Activated CD8-positive, alpha-beta memory T cell treated with anti-CD3 and anti-CD28 coated beads, Interleukin-2, amount 10 ng/mL, durations not matched to agents 7 days and 5 days (primary cell): ENCODE results near the gene DNAAF1. TPM values are rescaled to one million over a fixed set of nuclear protein-coding genes. Genes with fewer than 3 reads are reported as not detected.

Source experiments
- ATAC-seq: fragments of 150-1000 bp; cut with Tn5 transposase; one replicate; pipeline ENCODE4 v1.10.0; 2021; ENCODE audit warnings: moderate library complexity
- CTCF ChIA-PET: fragments of 350-600 bp; sonication (Branson Sonifier 250); formaldehyde crosslinking; loops from one replicate; lab custom pipeline; 2021; ENCODE audit warnings: antibody characterized with exemption; lab: Charles Lee
- DNase-seq: peaks from one replicate; pipeline ENCODE4 v3.0.0-alpha.2; 2020
- H3K27ac Mint-ChIP-seq: one replicate; pipeline ENCODE4 v1.8.0; 2021; ENCODE audit warnings: mild to moderate bottlenecking, mixed read lengths
- H3K27me3 Mint-ChIP-seq: one replicate; pipeline ENCODE4 v1.8.0; 2021; ENCODE audit warnings: mixed read lengths
- H3K36me3 Mint-ChIP-seq: one replicate; pipeline ENCODE4 v1.8.0; 2021; ENCODE audit warnings: mild to moderate bottlenecking, mixed read lengths
- H3K4me1 Mint-ChIP-seq: one replicate; pipeline ENCODE4 v1.8.0; 2021; ENCODE audit warnings: mixed read lengths
- H3K4me3 Mint-ChIP-seq: one replicate; pipeline ENCODE4 v1.8.0; 2021; ENCODE audit warnings: mild to moderate bottlenecking, moderate library complexity, mixed read lengths
- H3K9me3 Mint-ChIP-seq: one replicate; pipeline ENCODE4 v1.8.0; 2022; ENCODE audit warnings: low read depth, mixed read lengths
- total RNA-seq, 2 experiments: library from RNA; stranded (reverse); gene quantifications; one replicate each; pipeline ENCODE4 v1.2.3, GENCODE V29; 2021

Gene DNAAF1
- total RNA-seq, 2 experiments from 2014 or later: not detected

GRCh38 chr16:84183572-84183875 is 38.4 kb downstream of the DNAAF1 start:
- H3K27ac Mint-ChIP-seq: no peak overlapping the region
- H3K27me3 Mint-ChIP-seq: no peaks in the 10 kb centered on the region
- H3K4me3 Mint-ChIP-seq: no peak overlapping the region
- no peak for DNase-seq
- CTCF ChIA-PET: interaction anchor here (1.2 to 7.6 kb wide), 3 partner anchors 13 to 227 kb away, joined by 3 to 143 read pairs (median 4); no protein-coding TSS in a partner anchor
- H3K36me3 Mint-ChIP-seq: peaks cover 16% of the 10 kb centered on the region
- H3K4me1 Mint-ChIP-seq: peaks cover 13% of the 10 kb centered on the region
- H3K9me3 Mint-ChIP-seq: no peaks in the 10 kb centered on the region
- no peak for ATAC-seq

GRCh38 chr16:84183911-84184591 is 38.9 kb downstream of the DNAAF1 start:
- no peak overlapping the region for H3K4me3 Mint-ChIP-seq

GRCh38 chr16:84184775-84185174 is 39.7 kb downstream of the DNAAF1 start:
- Mint-ChIP-seq H3K36me3 (peaks cover 16% of the 10 kb centered on the region), H3K27me3 (no peaks in the 10 kb centered on the region), H3K4me3 (peak overlapping the region; percentile 95), H3K4me1 (peaks cover 13% of the 10 kb centered on the region), H3K9me3 (no peaks in the 10 kb centered on the region), H3K27ac (no peak overlapping the region)
- CTCF ChIA-PET: interaction anchor here (1.2 to 7.6 kb wide), 3 partner anchors 10 to 99 kb away, joined by 3 to 143 read pairs (median 3); no protein-coding TSS in a partner anchor
- DNase-seq: no peak
- no peak for ATAC-seq

More at GRCh38 chr16:84183911-84184591, 38.9 kb downstream of the DNAAF1 start:
- DNase-seq (no peak), ATAC-seq (no peak)
- peaks cover 13% of the 10 kb centered on the region for H3K4me1 Mint-ChIP-seq
- H3K27ac Mint-ChIP-seq: no peak overlapping the region
- CTCF ChIA-PET: interaction anchor here (1.2 to 7.6 kb wide), 3 partner anchors 9 to 98 kb away, joined by 3 to 143 read pairs (median 3); no protein-coding TSS in a partner anchor
- H3K36me3 Mint-ChIP-seq: peaks cover 16% of the 10 kb centered on the region
- H3K9me3 Mint-ChIP-seq: no peaks in the 10 kb centered on the region
- H3K27me3 Mint-ChIP-seq: no peaks in the 10 kb centered on the region

GRCh38 chr16:84186685-84187437 is 41.8 kb downstream of the DNAAF1 start, which contains the start of gene TAF1C:
Gene TAF1C, minus strand, starts transcription at chr16:84187057. Its CDS starts 2,069 bp downstream, at chr16:84184988.
- Mint-ChIP-seq H3K27ac (peak within 1 kb of the TSS; percentile 92), H3K27me3 (no peaks in the 10 kb centered on the region), H3K4me3 (peak within 1 kb of the TSS; percentile 95), H3K36me3 (peaks cover 11% of the 10 kb centered on the region), H3K4me1 (peaks cover 13% of the 10 kb centered on the region), H3K9me3 (no peaks in the 10 kb centered on the region)
- DNase-seq: peak; percentile 92
- CTCF ChIA-PET: interaction anchor here (0.6 to 7.6 kb wide), 43 partner anchors 9 to 1534 kb away, joined by 3 to 143 read pairs (median 5); partner anchors contain the start of genes DNAAF1, HSDL1, MBTPS1 and OSGIN1
- ATAC-seq: peak; percentile 96

- ATAC-seq: no peak
- Mint-ChIP-seq H3K36me3 (no peaks in the 10 kb centered on the region), H3K27me3 (no peaks in the 10 kb centered on the region), H3K4me3 (no peak within 1 kb of the TSS), H3K27ac (no peak within 1 kb of the TSS), H3K9me3 (no peaks in the 10 kb centered on the region), H3K4me1 (peaks cover 17% of the 10 kb centered on the region)
- CTCF ChIA-PET: no interaction called here
- DNase-seq: no peak
These were observed 45.8 kb downstream of the DNAAF1 start, which contains the start of gene ADAD2 for GRCh38 chr16:84190731-84191388. Gene ADAD2, plus strand, starts transcription at chr16:84191157. Its CDS starts 74 bp downstream, at chr16:84191231.

DNA sequence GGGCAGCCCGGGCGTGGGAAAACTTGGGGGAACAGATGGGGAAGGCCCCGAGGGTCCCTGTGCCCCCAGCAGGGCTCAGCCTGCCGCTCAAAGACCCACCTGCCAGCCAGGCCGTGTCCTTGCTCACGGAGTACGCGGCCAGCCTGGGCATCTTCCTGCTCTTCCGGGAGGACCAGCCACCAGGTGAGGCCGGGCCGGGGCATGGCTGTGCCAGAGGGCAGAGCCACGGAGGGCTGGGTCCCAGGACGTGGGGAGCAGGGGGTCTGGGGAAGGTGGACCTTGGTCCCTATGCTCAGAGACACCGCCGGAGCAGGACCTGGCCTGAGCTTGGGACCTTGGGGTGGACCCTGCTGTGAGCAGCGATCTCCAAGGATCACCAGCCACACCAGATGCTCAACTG is 46.4 kb downstream of the DNAAF1 start:
- Mint-ChIP-seq H3K27ac (no peak overlapping the region), H3K27me3 (no peaks in the 10 kb centered on the region)

GRCh38 chr16:84193480-84193879 is 48.4 kb downstream of the DNAAF1 start:
- Mint-ChIP-seq H3K36me3 (no peaks in the 10 kb centered on the region), H3K27ac (no peak overlapping the region), H3K4me3 (no peak overlapping the region), H3K4me1 (peaks cover 16% of the 10 kb centered on the region), H3K27me3 (peaks cover 3% of the 10 kb centered on the region), H3K9me3 (no peaks in the 10 kb centered on the region)
- DNase-seq (no peak), ATAC-seq (no peak)
- CTCF ChIA-PET: interaction anchor here (0.9 to 1.3 kb wide), 2 partner anchors 109 to 125 kb away, joined by 3 to 4 read pairs; no protein-coding TSS in a partner anchor

More for the DNA sequence above, 46.4 kb downstream of the DNAAF1 start:
- Mint-ChIP-seq H3K36me3 (no peaks in the 10 kb centered on the region), H3K4me3 (no peak overlapping the region), H3K9me3 (no peaks in the 10 kb centered on the region), H3K4me1 (peaks cover 16% of the 10 kb centered on the region)
- CTCF ChIA-PET: no interaction called here
- DNase-seq (no peak), ATAC-seq (no peak)

DNA sequence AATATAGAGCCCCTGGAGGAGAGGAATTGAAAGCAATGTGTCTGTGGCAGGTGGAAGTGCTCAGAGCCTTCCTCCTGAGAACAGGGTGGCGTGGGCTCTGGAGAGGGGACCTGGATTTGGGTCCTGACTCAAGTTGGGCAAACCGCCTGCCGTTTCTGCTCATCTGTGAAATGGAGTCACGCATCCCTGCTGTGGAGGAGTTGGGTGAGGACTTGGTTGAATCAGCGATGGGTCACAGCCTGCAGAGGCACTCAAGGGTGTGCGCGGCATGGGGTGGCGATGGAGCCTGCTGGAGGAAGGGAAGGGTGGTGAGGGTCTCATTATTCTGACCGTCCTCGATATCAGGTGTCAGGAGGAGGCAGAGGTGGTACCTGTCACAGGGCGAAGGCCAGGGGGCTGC is 48.9 kb downstream of the DNAAF1 start:
- Mint-ChIP-seq H3K4me1 (peaks cover 16% of the 10 kb centered on the region), H3K27me3 (peaks cover 5% of the 10 kb centered on the region), H3K9me3 (no peaks in the 10 kb centered on the region), H3K4me3 (peak overlapping the region; percentile 21), H3K27ac (no peak overlapping the region), H3K36me3 (no peaks in the 10 kb centered on the region)
- DNase-seq: no peak
- CTCF ChIA-PET: no interaction called here
- ATAC-seq: peak; percentile 9

DNA sequence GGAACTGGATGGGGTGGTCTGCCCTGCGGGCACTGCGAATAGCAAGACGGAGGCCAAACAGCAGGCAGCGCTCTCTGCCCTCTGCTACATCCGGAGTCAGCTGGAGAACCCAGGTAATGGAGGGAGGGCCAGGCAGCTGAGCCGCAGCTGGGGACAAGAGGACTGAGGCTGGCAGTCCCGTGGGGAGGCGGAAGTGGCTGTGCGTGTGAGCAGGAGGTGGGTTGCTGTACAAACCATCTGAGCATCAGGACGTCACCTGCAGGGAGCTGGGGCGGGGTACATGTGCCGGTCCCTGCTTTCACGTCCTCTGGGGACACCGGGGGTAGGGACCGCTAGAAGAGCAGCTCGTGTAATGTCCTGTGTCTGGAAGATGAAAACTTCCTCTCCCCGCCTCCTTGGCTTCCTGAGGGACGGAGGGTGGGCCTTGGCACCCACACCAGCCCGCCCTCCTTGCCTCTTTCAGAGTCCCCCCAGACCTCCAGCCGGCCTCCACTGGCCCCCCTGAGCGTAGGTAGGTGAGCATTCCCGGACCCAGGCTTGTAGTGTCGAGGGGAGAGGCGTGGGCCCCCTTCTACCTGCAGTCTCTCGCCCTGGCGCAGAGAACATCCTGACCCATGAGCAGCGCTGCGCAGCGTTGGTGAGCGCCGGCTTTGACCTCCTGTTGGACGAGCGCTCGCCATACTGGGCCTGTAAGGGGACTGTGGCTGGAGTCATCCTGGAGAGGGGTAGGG is 49.5 kb downstream of the DNAAF1 start:
- Mint-ChIP-seq H3K4me1 (peaks cover 16% of the 10 kb centered on the region), H3K9me3 (no peaks in the 10 kb centered on the region), H3K4me3 (peak overlapping the region; percentile 21), H3K27me3 (peaks cover 6% of the 10 kb centered on the region), H3K36me3 (no peaks in the 10 kb centered on the region), H3K27ac (no peak overlapping the region)
- CTCF ChIA-PET: interaction anchor here (2.5 kb wide), 1 partner anchor 8 kb away, joined by 8 read pairs; the partner anchor contains the start of gene TAF1C
- peak; percentile 77 for ATAC-seq
- peak; percentile 74 for DNase-seq

GRCh38 chr16:84195201-84196093 is 50.3 kb downstream of the DNAAF1 start:
- H3K4me1 Mint-ChIP-seq: peaks cover 16% of the 10 kb centered on the region
- H3K27me3 Mint-ChIP-seq: peaks cover 6% of the 10 kb centered on the region
- CTCF ChIA-PET: interaction anchor here (1.0 to 2.5 kb wide), 2 partner anchors 7 to 9 kb away, joined by 3 to 8 read pairs; partner anchors contain the start of gene TAF1C
- no peak for DNase-seq
- no peaks in the 10 kb centered on the region for H3K36me3 Mint-ChIP-seq
- H3K27ac Mint-ChIP-seq: no peak overlapping the region
- no peak overlapping the region for H3K4me3 Mint-ChIP-seq
- ATAC-seq: no peak
- no peaks in the 10 kb centered on the region for H3K9me3 Mint-ChIP-seq

- no peaks in the 10 kb centered on the region for H3K36me3 Mint-ChIP-seq
- ATAC-seq (no peak), DNase-seq (no peak)
- peaks cover 6% of the 10 kb centered on the region for H3K27me3 Mint-ChIP-seq
- H3K9me3 Mint-ChIP-seq: no peaks in the 10 kb centered on the region
- H3K4me1 Mint-ChIP-seq: peaks cover 16% of the 10 kb centered on the region
- CTCF ChIA-PET: interaction anchor here (1.0 to 2.5 kb wide), 2 partner anchors 8 to 9 kb away, joined by 3 to 8 read pairs; partner anchors contain the start of gene TAF1C
- H3K4me3 Mint-ChIP-seq: no peak overlapping the region
- H3K27ac Mint-ChIP-seq: no peak overlapping the region
These were observed 51.0 kb downstream of the DNAAF1 start for GRCh38 chr16:84196101-84196500.
